ENCODE data around the gene PRKAR1A. TPM values are rescaled to one million over a fixed set of nuclear protein-coding genes. Genes with fewer than 3 reads are reported as not detected.

The PRKAR1A gene
- total RNA-seq, 5 donors from 2014 or later (not counting 1 experiment from before 2014, with no cell fraction given): 128 to 175 (median 162) TPM

DNA sequence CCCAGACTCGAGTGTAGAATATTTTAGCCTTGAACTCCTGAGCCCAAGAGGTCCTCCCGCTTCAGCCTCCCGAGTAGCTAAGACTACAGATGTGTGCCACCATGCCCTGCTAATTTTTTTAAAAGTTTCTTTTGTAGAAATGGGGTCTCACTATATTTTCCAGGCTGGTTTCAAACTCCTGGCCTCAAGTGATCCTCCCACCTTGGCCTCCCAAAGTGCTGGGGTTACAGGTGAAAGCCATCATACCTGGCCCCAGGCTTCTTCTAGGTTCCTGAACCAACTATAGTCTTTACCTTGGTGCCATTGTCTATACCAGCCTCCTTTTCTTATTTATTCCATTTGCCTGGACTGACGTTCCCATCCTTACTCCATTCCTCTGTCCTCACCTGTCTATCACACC lies 17.1 kb upstream of the PRKAR1A start:
- Mint-ChIP-seq H3K4me3 (no peak overlapping the region), H3K27ac (no peak overlapping the region), H3K36me3 (no peaks in the 10 kb centered on the region), H3K4me1 (peaks cover 13 to 24% (median 19%) of the 10 kb centered on the region in 3 donors), H3K9me3 (peaks cover 0 to 5% (median 0%) of the 10 kb centered on the region in 3 donors), H3K27me3 (peaks cover 3 to 5% of the 10 kb centered on the region in 2 donors)
- POLR2A ChIA-PET: no interaction called here
- no peaks in the 10 kb centered on the region for H3K9me3 ChIP-seq
- H3K27me3 ChIP-seq (replicated peaks in 1 of 2; ENCODE audit: control insufficient read depth in 2 of 2, extremely low read depth in 1 of 2, insufficient read depth in 2 of 2, low read length in 1 of 2): peaks cover 0 to 8% of the 10 kb centered on the region in 2 experiments
- peaks cover 0 to 5% of the 10 kb centered on the region in 2 experiments for H3K4me1 ChIP-seq (ENCODE audit: control insufficient read depth in 1 of 2, extremely low read depth in 1 of 2, insufficient read depth in 2 of 2, low read length in 2 of 2)
- H3K27ac ChIP-seq (ENCODE audit: low read length): no peak overlapping the region
- CTCF ChIA-PET: no interaction called here
- DNase-seq (no peak), ATAC-seq (replicated peaks in 1 of 4) (no peak)
- no peak overlapping the region for H3K4me3 ChIP-seq (ENCODE audit: control insufficient read depth in 1 of 2, extremely low read depth in 1 of 2, low read length in 1 of 2)
- 87% methylated on average over 3 of the region's 4 CpGs for WGBS (ENCODE audit: insufficient coverage)
- H3K36me3 ChIP-seq (ENCODE audit: control insufficient read depth in 2 of 2, extremely low read depth in 1 of 2, insufficient read depth in 1 of 2, low read length in 1 of 2): no peaks in the 10 kb centered on the region

DNA sequence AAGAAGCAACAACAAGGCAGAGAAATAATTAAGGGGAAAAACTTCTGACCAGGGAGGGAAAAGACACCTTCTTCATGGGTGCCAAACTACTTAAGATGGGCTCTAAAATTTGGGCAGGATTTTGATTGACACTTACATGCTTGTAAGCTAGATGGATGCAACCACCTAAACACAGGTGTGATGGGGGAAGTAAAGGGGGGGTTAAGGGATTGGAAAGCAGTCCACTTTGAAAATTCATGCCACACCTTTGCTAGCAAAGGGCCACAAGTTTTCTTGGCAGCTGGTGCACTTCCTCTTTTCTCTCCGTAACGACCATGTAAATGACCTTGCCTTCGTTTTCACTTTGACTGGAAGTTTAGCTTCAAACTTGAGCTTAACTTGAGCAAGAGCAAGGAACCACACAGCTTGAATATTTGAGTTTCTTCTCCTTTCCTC lies 14.3 kb upstream of the PRKAR1A start:
- H3K4me1 Mint-ChIP-seq: peaks cover 13 to 21% (median 19%) of the 10 kb centered on the region in 3 donors
- POLR2A ChIA-PET: interaction anchor here (1.0 kb wide), 2 partner anchors 13 kb away, joined by 5 read pairs; no protein-coding TSS in a partner anchor
- WGBS (ENCODE audit: insufficient coverage): no CpG with 5 or more reads among the region's 3 CpGs
- H3K4me3 Mint-ChIP-seq: peak overlapping the region in 1 of 3 donors; percentile 1
- no peaks in the 10 kb centered on the region for H3K9me3 Mint-ChIP-seq
- peak overlapping the region in 1 of 2 donors; percentile 28 for H3K27ac Mint-ChIP-seq
- DNase-seq (no peak), ATAC-seq (replicated peaks in 1 of 4) (no peak)
- CTCF ChIA-PET: interaction anchor here (0.6 to 1.7 kb wide), 3 partner anchors 10 to 637 kb away, joined by 3 to 7 read pairs (median 4); partner anchors contain the start of gene PRKAR1A (in 1 of the 2)
- Histone ChIP-seq H3K4me3 (ENCODE audit: control insufficient read depth in 1 of 2, extremely low read depth in 1 of 2, low read length in 1 of 2) (no peak overlapping the region), H3K36me3 (ENCODE audit: control insufficient read depth in 2 of 2, extremely low read depth in 1 of 2, insufficient read depth in 1 of 2, low read length in 1 of 2) (no peaks in the 10 kb centered on the region), H3K4me1 (ENCODE audit: control insufficient read depth in 1 of 2, extremely low read depth in 1 of 2, insufficient read depth in 2 of 2, low read length in 2 of 2) (peaks cover 0 to 5% of the 10 kb centered on the region in 2 experiments), H3K27me3 (replicated peaks in 1 of 2; ENCODE audit: control insufficient read depth in 2 of 2, extremely low read depth in 1 of 2, insufficient read depth in 2 of 2, low read length in 1 of 2) (peaks cover 0 to 2% of the 10 kb centered on the region in 2 experiments), H3K27ac (ENCODE audit: low read length) (no peak overlapping the region), H3K9me3 (no peaks in the 10 kb centered on the region)
- H3K36me3 Mint-ChIP-seq: no peaks in the 10 kb centered on the region
- peaks cover 3 to 11% of the 10 kb centered on the region in 2 donors for H3K27me3 Mint-ChIP-seq

DNA sequence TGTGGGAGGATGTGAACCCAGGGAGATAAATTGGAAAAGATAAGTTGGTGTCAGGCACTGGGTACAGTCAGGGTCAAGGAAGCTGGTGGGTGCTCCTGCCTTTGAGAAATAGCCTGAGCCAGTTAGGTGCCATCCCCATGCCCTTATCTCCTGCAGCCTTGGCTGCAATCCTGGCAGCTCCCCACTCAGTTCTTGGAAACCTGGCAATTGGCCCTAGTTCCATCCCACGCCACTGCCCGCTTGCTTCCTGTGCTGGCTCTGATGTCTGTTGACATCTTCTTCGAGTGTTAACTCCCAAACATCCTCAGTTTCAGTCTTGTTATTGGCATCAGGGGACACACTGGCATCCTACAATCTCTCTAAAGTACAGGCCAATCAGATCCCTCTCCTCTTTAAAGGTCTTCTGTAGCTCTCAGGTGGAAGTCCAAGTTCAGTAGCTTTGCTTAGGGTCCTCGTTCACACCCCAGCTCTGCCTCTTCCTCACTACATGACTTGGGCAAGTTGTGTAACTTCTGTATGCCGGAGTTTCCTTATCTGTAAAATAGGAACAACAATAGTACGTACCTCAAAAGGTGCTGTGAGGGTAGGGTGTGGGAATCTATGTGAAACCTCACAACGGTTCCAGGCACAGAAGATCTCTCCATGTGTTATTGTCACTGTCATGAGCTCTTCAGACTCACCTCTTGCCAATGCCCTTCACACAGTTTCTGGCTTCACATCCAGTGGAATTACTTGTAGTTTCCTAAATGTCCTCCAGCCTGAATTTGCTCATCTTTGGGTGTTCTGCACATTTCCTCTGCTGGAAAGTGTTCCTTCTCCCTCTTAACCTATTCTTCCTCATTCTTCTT lies 13.5 kb upstream of the PRKAR1A start:
- H3K4me3 Mint-ChIP-seq: peak overlapping the region in 1 of 3 donors; percentile 1
- CTCF ChIA-PET: interaction anchor here in 1 of 2 donors (1.3 to 1.7 kb wide), 2 partner anchors 10 to 14 kb away, joined by 3 to 7 read pairs; partner anchors contain the start of gene PRKAR1A

DNA sequence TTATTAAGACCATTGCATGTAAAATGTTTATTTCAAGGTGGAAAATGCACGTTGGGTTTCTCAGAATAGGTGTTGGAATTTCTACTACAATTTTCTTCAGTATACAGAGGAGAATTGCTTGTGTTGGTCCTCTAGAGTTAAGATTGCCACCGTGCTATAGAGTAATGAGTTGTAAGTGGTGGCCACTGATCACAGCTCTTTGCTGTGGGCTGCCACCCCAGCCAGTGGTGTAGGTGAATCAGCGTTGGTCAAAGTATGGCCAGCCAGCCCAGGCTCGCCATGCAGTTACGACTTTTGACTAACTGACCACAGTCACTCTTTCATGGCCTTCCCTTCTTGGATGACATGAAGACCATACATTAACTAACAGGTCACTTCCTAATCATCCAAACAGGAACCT lies 12.6 kb upstream of the PRKAR1A start:
- DNase-seq: no peak
- no peak overlapping the region for H3K27ac ChIP-seq (ENCODE audit: low read length)
- Mint-ChIP-seq H3K9me3 (no peaks in the 10 kb centered on the region), H3K4me1 (peaks cover 13 to 21% (median 19%) of the 10 kb centered on the region in 3 donors), H3K27ac (no peak overlapping the region), H3K36me3 (no peaks in the 10 kb centered on the region), H3K4me3 (no peak overlapping the region), H3K27me3 (peaks cover 3 to 11% of the 10 kb centered on the region in 2 donors)
- WGBS (ENCODE audit: insufficient coverage): no CpG with 5 or more reads among the region's 5 CpGs
- ChIA-PET CTCF (no interaction called here), POLR2A (interaction anchor here in 1 of 2 donors (0.7 kb wide), 1 partner anchor 237 kb away, joined by 3 read pairs; no protein-coding TSS in a partner anchor)
- H3K4me3 ChIP-seq (ENCODE audit: control insufficient read depth in 1 of 2, extremely low read depth in 1 of 2, low read length in 1 of 2): no peak overlapping the region
- no peak for ATAC-seq (replicated peaks in 1 of 4)
- H3K36me3 ChIP-seq (ENCODE audit: control insufficient read depth in 2 of 2, extremely low read depth in 1 of 2, insufficient read depth in 1 of 2, low read length in 1 of 2): no peaks in the 10 kb centered on the region
- H3K27me3 ChIP-seq (replicated peaks in 1 of 2; ENCODE audit: control insufficient read depth in 2 of 2, extremely low read depth in 1 of 2, insufficient read depth in 2 of 2, low read length in 1 of 2): peaks cover 0 to 2% of the 10 kb centered on the region in 2 experiments
- H3K4me1 ChIP-seq (ENCODE audit: control insufficient read depth in 1 of 2, extremely low read depth in 1 of 2, insufficient read depth in 2 of 2, low read length in 2 of 2): peaks cover 0 to 5% of the 10 kb centered on the region in 2 experiments
- H3K9me3 ChIP-seq: no peaks in the 10 kb centered on the region

More for the DNA sequence above, 13.5 kb upstream of the PRKAR1A start:
- Mint-ChIP-seq H3K9me3 (no peaks in the 10 kb centered on the region), H3K27ac (peak overlapping the region in 1 of 2 donors; percentile 28), H3K36me3 (no peaks in the 10 kb centered on the region), H3K4me1 (peaks cover 13 to 21% (median 19%) of the 10 kb centered on the region in 3 donors), H3K27me3 (peaks cover 3 to 11% of the 10 kb centered on the region in 2 donors)
- Histone ChIP-seq H3K27me3 (replicated peaks in 1 of 2; ENCODE audit: control insufficient read depth in 2 of 2, extremely low read depth in 1 of 2, insufficient read depth in 2 of 2, low read length in 1 of 2) (peaks cover 0 to 2% of the 10 kb centered on the region in 2 experiments), H3K27ac (ENCODE audit: low read length) (no peak overlapping the region), H3K9me3 (no peaks in the 10 kb centered on the region), H3K4me1 (ENCODE audit: control insufficient read depth in 1 of 2, extremely low read depth in 1 of 2, insufficient read depth in 2 of 2, low read length in 2 of 2) (peaks cover 0 to 5% of the 10 kb centered on the region in 2 experiments), H3K4me3 (ENCODE audit: control insufficient read depth in 1 of 2, extremely low read depth in 1 of 2, low read length in 1 of 2) (no peak overlapping the region), H3K36me3 (ENCODE audit: control insufficient read depth in 2 of 2, extremely low read depth in 1 of 2, insufficient read depth in 1 of 2, low read length in 1 of 2) (no peaks in the 10 kb centered on the region)
- no peak for ATAC-seq (replicated peaks in 1 of 4)
- no peak for DNase-seq
- POLR2A ChIA-PET: interaction anchor here (0.7 to 1.0 kb wide), 3 partner anchors 12 to 236 kb away, joined by 3 to 5 read pairs (median 5); no protein-coding TSS in a partner anchor
- WGBS (ENCODE audit: insufficient coverage): 63% methylated on average over 4 of the region's 7 CpGs

DNA sequence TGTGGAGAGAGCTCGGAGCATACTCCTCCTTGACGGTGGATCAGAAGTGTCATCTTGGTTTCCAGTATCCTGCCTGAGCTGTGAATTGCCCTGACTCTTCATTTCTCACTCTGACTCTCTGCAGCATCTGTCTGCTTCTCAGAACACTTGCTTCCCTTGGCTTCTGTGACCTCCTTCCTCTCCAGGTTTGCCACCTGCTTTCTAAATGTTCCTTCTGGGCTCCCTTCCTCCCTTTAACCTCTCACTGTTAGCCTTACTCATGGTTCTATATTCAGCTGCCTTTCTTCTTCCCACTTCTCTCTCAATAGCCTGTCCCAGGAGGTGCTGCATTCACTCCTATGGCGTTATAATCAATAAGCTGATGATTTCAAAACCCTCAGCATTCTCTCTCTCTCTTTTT lies 11.2 kb upstream of the PRKAR1A start:
- no peaks in the 10 kb centered on the region for H3K36me3 Mint-ChIP-seq
- DNase-seq (no peak), ATAC-seq (replicated peaks in 1 of 4) (no peak)
- peaks cover 13 to 21% (median 19%) of the 10 kb centered on the region in 3 donors for H3K4me1 Mint-ChIP-seq
- Histone ChIP-seq H3K4me3 (ENCODE audit: control insufficient read depth in 1 of 2, extremely low read depth in 1 of 2, low read length in 1 of 2) (no peak overlapping the region), H3K27me3 (replicated peaks in 1 of 2; ENCODE audit: control insufficient read depth in 2 of 2, extremely low read depth in 1 of 2, insufficient read depth in 2 of 2, low read length in 1 of 2) (peaks cover 0 to 2% of the 10 kb centered on the region in 2 experiments), H3K9me3 (no peaks in the 10 kb centered on the region), H3K4me1 (ENCODE audit: control insufficient read depth in 1 of 2, extremely low read depth in 1 of 2, insufficient read depth in 2 of 2, low read length in 2 of 2) (peaks cover 0 to 5% of the 10 kb centered on the region in 2 experiments), H3K27ac (ENCODE audit: low read length) (no peak overlapping the region), H3K36me3 (ENCODE audit: control insufficient read depth in 2 of 2, extremely low read depth in 1 of 2, insufficient read depth in 1 of 2, low read length in 1 of 2) (no peaks in the 10 kb centered on the region)
- peaks cover 3 to 11% of the 10 kb centered on the region in 2 donors for H3K27me3 Mint-ChIP-seq
- H3K27ac Mint-ChIP-seq: peak overlapping the region in 1 of 2 donors; percentile 6
- CTCF ChIA-PET: no interaction called here
- H3K4me3 Mint-ChIP-seq: no peak overlapping the region
- POLR2A ChIA-PET: interaction anchor here in 1 of 2 donors (0.6 kb wide), 1 partner anchor 35 kb away, joined by 8 read pairs; no protein-coding TSS in a partner anchor
- H3K9me3 Mint-ChIP-seq: no peaks in the 10 kb centered on the region
- WGBS (ENCODE audit: insufficient coverage): 61% methylated on average over 3 of the region's 3 CpGs

DNA sequence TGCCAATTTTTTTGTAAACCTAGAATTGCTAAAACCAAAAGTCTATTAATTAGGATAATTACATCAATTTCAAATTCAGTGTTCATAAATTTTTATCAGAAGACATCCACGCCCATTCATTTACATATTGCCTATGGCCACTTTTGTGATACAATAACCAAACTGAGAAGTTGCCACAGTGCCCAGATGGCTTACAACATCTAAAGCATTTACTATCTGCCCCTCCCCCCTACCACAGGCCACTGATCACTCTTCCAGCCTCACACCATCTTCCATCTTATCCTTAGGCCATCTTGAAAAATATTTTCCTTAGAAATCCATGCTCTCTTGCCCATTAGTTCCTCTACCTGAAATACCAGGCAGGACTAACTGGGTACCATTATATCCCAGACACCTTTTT lies 6.3 kb upstream of the PRKAR1A start:
- Mint-ChIP-seq H3K36me3 (no peaks in the 10 kb centered on the region), H3K27me3 (peaks cover 0 to 5% of the 10 kb centered on the region in 2 donors), H3K9me3 (no peaks in the 10 kb centered on the region), H3K4me3 (no peak overlapping the region), H3K27ac (no peak overlapping the region), H3K4me1 (peaks cover 0 to 24% (median 19%) of the 10 kb centered on the region in 3 donors)
- Histone ChIP-seq H3K27ac (ENCODE audit: low read length) (no peak overlapping the region), H3K4me3 (ENCODE audit: control insufficient read depth in 1 of 2, extremely low read depth in 1 of 2, low read length in 1 of 2) (no peak overlapping the region), H3K4me1 (ENCODE audit: control insufficient read depth in 1 of 2, extremely low read depth in 1 of 2, insufficient read depth in 2 of 2, low read length in 2 of 2) (no peaks in the 10 kb centered on the region), H3K36me3 (ENCODE audit: control insufficient read depth in 2 of 2, extremely low read depth in 1 of 2, insufficient read depth in 1 of 2, low read length in 1 of 2) (no peaks in the 10 kb centered on the region), H3K27me3 (replicated peaks in 1 of 2; ENCODE audit: control insufficient read depth in 2 of 2, extremely low read depth in 1 of 2, insufficient read depth in 2 of 2, low read length in 1 of 2) (no peaks in the 10 kb centered on the region), H3K9me3 (no peaks in the 10 kb centered on the region)
- 89% methylated on average over 1 of the region's 1 CpG for WGBS (ENCODE audit: insufficient coverage)
- CTCF ChIA-PET: no interaction called here
- ATAC-seq (replicated peaks in 1 of 4): no peak
- POLR2A ChIA-PET: no interaction called here
- no peak for DNase-seq

Measured in T-cell (primary cell).